ENCODE measurements around the gene LRRC25. TPM values are rescaled to one million over a fixed set of nuclear protein-coding genes. Genes with fewer than 3 reads are reported as not detected.

LRRC25 gene
- total and polyA plus RNA-seq, 10 donors = 14.6 to 164 (median 87.3) TPM

DNA sequence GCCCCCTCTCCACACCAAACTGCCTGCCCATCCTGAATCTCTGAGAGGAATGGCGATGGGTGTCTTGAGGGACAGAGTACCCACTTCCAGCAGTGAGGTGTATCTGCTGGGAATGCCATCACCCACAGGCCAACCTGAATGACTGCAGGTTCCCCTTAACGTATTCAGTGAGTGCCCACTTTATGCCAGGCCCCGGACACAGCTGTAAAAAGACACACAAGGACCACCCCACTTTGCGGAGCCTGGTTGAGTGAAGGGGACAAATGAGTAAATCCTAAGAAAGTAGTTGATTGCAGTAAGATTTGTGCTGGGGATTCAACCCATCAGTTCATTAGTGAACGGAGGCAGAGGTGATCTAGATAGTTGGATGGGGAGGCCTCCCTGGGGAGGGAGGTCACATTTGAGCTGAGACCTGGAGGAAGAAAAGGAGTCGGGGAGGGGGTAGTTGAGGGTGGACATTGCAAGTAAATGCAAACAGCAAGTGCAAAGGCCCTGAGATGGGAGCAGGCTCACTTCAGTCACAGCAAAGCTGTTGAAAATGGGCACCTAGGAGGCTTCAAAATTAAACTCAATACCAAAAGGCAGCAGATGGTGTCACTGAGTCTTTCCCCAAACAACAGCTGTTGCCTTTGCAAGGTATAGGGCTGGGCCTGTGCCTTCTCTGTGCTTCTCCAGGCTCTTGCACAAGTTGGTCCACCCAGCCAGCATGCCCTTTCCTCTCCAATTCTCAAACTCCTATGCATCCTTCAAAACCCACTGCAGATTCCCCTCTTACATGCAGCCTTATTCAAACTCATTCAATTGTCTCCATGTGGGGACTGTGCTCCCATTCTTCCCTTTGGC lies 7.1 kb downstream of the LRRC25 start:
- 79 to 97% (median 87%) methylated on average over 6 of the region's 6 CpGs for WGBS, 5 donors
- Histone ChIP-seq H3K9me3 (peaks cover 0 to 5% (median 0%) of the 10 kb centered on the region in 8 donors), H3K4me1 (peaks cover 34 to 100% (median 63%) of the 10 kb centered on the region in 6 donors), H3K27me3 (replicated peaks in 1 of 7) (peaks cover 0 to 18% (median 0%) of the 10 kb centered on the region in 7 donors), H3K27ac (peak overlapping the region in 4 of 8 donors; percentile 8 to 83 (median 22)), H3K4me3 (no peak overlapping the region), H3K36me3 (peaks cover 0 to 46% (median 6%) of the 10 kb centered on the region in 6 donors)
- intact Hi-C loops (cut with DNase I; ENCODE audit: low total_unique reads) = no loop called here
- no peak for TF ChIP-seq POLR2AphosphoS5 (IDR thresholded peaks at IDR 0.05)
- TF ChIP-seq POLR2A (IDR thresholded peaks at IDR 0.05) = no peak
- TF ChIP-seq, protein P1, sequence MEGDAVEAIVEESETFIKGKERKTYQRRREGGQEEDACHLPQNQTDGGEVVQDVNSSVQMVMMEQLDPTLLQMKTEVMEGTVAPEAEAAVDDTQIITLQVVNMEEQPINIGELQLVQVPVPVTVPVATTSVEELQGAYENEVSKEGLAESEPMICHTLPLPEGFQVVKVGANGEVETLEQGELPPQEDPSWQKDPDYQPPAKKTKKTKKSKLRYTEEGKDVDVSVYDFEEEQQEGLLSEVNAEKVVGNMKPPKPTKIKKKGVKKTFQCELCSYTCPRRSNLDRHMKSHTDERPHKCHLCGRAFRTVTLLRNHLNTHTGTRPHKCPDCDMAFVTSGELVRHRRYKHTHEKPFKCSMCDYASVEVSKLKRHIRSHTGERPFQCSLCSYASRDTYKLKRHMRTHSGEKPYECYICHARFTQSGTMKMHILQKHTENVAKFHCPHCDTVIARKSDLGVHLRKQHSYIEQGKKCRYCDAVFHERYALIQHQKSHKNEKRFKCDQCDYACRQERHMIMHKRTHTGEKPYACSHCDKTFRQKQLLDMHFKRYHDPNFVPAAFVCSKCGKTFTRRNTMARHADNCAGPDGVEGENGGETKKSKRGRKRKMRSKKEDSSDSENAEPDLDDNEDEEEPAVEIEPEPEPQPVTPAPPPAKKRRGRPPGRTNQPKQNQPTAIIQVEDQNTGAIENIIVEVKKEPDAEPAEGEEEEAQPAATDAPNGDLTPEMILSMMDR (IDR thresholded peaks at IDR 0.05 in 8 of 11, conservative IDR thresholded peaks at IDR 0.05 in 3 of 11) = no peak
- DNase-seq = no peak

DNA sequence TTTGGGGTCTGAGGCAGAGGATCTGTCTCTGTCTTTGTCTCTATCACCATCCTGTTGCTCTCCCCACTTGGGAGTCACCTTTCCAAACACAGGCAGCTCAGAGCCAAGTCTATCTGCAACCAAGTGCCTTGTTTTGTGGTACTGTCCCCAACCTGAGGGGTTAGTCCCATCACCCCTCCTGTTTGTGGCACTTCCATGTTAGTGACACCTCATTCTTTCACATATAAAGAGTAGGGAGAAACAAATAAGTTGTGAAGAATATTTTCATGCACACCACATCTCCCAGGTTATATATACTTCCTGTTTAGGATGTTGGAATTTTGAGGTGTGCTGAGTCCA lies 7.7 kb downstream of the LRRC25 start:
- intact Hi-C loops (cut with DNase I; ENCODE audit: low total_unique reads) = no loop called here
- H3K36me3 ChIP-seq = peaks cover 0 to 40% (median 6%) of the 10 kb centered on the region in 6 donors
- H3K9me3 ChIP-seq = peaks cover 0 to 5% (median 0%) of the 10 kb centered on the region in 8 donors
- TF ChIP-seq POLR2A (IDR thresholded peaks at IDR 0.05) = no peak
- TF ChIP-seq, protein P1 (IDR thresholded peaks at IDR 0.05 in 8 of 11, conservative IDR thresholded peaks at IDR 0.05 in 3 of 11) = no peak
- no peak for TF ChIP-seq POLR2AphosphoS5 (IDR thresholded peaks at IDR 0.05)
- peaks cover 34 to 99% (median 60%) of the 10 kb centered on the region in 6 donors for H3K4me1 ChIP-seq
- peaks cover 0 to 24% (median 0%) of the 10 kb centered on the region in 7 donors for H3K27me3 ChIP-seq (replicated peaks in 1 of 7)
- no peak for DNase-seq
- H3K27ac ChIP-seq = peak overlapping the region in 4 of 8 donors; percentile 8 to 83 (median 54)
- no peak overlapping the region for H3K4me3 ChIP-seq

DNA sequence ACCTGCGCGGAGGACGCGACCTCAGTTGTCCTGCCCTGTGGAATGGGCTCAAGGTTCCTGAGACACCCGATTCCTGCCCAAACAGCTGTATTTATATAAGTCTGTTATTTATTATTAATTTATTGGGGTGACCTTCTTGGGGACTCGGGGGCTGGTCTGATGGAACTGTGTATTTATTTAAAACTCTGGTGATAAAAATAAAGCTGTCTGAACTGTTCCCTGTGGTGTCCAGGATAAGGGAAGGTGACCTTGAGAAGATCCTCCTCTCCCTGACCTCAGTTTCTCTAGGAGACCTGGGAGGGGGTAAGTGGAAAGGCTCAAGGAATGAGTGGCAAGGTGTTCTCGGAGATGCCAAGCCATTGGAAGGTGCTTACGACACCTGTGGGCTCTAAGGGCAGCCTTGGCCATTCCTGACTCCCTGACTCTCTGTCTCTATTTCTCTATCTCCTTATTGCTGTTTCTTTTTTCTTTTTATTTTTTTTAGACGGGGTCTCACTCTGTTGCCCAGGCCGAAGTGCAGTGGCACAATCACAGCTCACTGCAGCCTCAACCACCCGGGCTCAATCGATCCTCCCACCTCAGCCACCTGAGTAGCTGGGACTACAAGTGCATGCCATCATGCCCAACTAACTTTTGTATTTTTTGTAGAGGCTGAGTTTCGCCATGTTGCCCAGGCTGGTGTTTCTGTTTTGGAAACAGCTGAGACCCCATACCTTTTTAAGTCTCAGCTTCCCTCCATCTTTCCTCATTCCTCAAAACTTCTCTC lies 8.3 kb downstream of the LRRC25 start:
- Histone ChIP-seq H3K36me3 (peaks cover 0 to 35% (median 6%) of the 10 kb centered on the region in 6 donors), H3K27ac (peak overlapping the region in 6 of 8 donors; percentile 58 to 83 (median 77)), H3K4me1 (peaks cover 34 to 93% (median 58%) of the 10 kb centered on the region in 6 donors), H3K27me3 (replicated peaks in 1 of 7) (peaks cover 0 to 30% (median 0%) of the 10 kb centered on the region in 7 donors), H3K9me3 (peaks cover 0 to 5% (median 0%) of the 10 kb centered on the region in 8 donors), H3K4me3 (peak overlapping the region in 7 of 8 donors; percentile 4 to 67 (median 33))
- intact Hi-C loops (cut with DNase I; ENCODE audit: low total_unique reads) = no loop called here
- TF ChIP-seq, protein P1 (IDR thresholded peaks at IDR 0.05 in 8 of 11, conservative IDR thresholded peaks at IDR 0.05 in 3 of 11) = no peak
- TF ChIP-seq POLR2A (IDR thresholded peaks at IDR 0.05) (no peak), POLR2AphosphoS5 (IDR thresholded peaks at IDR 0.05) (no peak)
- WGBS, 5 donors = 77 to 87% (median 78%) methylated on average over 13 of the region's 13 CpGs
- no peak for DNase-seq

Data from spleen (tissue), 11 donors.